ENCODE results near the gene TBCE.

- TF ChIP-seq CTCF (conservative IDR thresholded peaks at IDR 0.05; ENCODE audit: low read depth, low read length) (no peak), EZH2 (IDR thresholded peaks at IDR 0.05; ENCODE audit: low read length, unreplicated experiment) (no peak)
These were observed 43.2 kb downstream of the TBCE start for GRCh38 chr1:235410467-235410866.

All from PC-3 (cell line).